OCI-LY1 (cell line): ENCODE measurements around the gene LSP1.

Source experiments
- CTCF ChIP-seq: fragments of 200-600 bp; sonication (generic), shearing (Covaris generic); IDR thresholded peaks from 2 replicates; pipeline ENCODE4 v1.5.1; 2017; ENCODE audit warnings: mild to moderate bottlenecking, antibody characterized with exemption, low read length, moderate library complexity, mixed read lengths
- EZH2 ChIP-seq: fragments of 200-600 bp; sonication (generic), shearing (Covaris generic); IDR thresholded peaks from 2 replicates; pipeline ENCODE4 v1.8.0; 2017; ENCODE audit warnings: borderline replicate concordance, mixed run types, mild to moderate bottlenecking, antibody characterized with exemption, low read length, moderate library complexity, mixed read lengths

GRCh38 chr11:1858154-1858553 lies 5.3 kb downstream of the LSP1 start:
- TF ChIP-seq CTCF, result no peak
- no peak for TF ChIP-seq EZH2
